DMS153 treated with DMSO at 0.1 percent for 48 hours (cell line): ENCODE measurements around the gene SH3GL1.

ENCODE experiments used
- DNase-seq: peaks from one replicate; lab custom pipeline; 2025; ENCODE audit not compliant: unreplicated experiment; lab: John Stamatoyannopoulos, UW

The SH3GL1 gene

DNA sequence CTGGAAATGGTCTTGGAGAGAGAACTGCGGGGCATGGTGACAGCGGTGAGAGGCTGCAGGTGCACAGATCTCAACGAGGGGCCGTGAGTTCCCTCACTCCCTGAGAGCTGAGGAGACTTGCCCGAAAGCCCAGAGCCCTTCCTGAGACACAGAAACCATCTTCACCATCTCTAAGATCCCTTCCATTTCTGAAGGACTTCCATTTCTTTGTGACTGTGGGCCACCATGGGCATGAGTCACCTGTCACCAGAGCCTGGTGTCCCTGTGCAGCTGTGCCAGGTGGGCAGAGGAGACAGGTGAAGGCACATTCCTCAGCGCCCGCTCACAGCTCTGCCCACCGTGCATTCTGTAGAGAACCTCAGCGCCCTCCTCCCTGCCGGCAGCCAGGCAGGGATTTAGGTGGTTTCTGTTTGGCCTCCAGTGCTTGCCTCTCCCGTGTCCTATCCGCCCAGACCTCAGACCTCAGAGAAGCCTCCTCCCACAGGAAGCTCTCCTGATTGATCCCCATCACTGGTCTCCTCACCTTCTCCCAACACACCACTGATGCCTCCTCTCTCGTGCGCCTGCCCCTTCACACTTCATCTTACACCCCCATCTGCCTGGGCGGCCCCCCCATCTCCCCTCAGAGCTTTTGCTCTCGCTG lies 24.2 kb downstream of the SH3GL1 start:
- DNase-seq = no peak

DNA sequence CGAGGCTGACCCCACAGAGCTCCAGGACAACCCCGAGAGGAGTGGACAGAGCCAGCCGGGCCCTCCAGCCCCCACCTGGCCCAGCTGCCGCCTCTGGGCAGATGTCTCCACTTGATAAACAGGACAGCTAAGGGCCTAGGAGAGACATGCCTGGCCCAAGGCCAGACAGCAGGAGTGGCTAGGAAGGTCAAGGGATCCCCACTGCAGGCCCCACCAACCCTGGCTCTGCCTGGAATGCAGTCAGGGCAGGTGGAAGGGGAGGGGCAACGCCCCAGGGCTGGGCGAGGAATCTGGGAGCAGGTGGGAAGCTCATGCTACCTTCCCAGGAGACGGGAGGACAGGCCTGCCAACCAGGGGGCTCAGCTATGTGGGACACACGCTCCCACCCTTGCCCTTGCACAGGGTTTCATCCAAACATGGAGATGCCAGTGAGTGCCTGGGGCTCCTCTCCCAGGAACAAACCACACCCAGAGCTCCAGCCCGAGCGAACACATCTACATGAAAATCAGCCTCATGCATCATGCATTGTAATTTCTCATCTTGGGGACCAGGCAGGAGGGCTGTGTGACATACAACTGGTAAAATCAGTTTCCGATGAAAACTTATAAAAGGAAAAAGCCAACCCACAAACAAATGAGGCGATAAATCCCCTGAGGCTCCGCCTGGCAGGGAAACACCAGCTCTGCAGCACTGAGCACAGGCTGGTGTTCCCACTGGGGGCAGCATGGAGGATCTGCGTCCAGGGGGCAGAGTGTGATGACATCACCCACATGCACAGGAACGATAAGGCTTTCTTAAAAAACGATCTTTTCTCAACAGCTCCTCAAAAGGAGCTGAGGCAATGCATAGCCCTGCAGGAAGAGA lies 25.0 kb downstream of the SH3GL1 start:
- no peak for DNase-seq

DNA sequence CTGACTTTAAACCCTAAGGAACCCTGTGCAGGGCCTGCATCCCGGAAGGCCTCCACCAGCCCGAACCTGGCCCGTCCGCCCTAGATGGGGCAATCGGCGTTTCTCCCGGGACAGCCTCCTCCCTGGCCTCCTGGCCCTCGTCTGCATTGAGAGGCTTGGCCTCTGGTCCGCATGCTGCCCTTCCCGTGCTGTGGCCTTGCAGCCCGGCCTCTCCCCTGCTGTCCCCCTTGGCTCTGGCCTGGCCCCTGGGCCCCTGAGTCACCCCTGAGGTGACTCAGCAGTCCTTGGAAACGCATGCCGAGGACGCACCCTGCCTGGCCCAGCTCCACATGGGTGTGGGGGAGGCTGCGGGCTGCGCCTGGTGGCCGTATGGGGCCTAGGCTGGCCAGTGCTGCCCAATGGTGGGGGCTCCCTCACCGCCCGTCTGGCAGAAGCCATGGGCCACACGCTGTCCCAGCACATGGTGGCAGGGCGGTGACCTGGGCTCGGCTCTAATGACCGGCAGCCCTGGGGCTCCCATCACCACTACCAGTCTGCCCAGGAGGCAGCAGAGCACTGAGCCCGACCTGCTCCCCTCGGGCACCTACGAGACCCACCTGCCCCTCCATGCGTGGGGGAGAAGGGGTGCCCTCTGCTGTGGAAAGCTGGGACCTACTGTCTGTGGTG lies 25.7 kb downstream of the SH3GL1 start:
- DNase-seq = no peak

DNA sequence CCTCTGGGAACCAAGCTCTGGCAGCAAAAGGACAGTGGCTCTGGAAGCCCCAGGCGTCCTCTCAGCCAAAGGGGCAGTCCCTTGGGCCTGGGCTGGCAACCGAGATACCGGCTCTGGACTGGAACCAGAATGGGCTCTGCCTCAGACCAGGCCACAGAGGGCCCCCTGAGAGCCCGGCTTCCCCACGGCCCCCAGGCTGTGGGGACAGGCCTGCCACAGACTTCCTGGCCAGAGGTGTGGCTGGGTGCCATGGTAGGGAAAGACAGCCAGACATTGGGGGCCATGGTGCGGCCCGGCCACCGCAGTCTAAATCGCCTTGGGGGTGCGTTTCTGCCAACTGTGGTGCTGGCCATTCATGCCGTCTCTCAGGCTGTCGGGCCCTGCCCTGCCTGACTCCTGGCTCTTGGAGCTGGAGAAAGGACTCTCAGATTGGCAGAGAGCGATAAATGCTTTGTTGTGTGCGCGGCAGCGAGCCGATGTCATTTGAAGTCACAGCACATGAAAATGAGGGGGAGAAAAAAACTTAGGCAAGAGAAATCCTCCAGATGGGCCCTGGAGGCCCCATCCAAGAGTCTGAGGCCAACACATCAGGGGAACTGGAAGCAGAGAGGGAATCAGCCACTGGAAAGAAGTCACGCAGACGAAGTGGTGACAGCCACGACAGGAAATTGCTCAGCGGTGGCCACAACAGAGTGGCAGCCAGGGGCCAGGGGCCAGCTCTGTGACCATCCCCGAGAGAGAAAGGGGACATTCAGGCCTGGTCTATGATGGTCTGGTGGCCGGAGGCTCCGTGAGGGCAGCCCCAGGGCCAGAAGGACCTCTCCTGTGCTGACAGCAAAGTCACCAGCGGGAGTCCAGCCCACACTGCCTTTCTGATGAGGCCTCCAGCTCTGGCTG lies 26.5 kb downstream of the SH3GL1 start:
- no peak for DNase-seq

DNA sequence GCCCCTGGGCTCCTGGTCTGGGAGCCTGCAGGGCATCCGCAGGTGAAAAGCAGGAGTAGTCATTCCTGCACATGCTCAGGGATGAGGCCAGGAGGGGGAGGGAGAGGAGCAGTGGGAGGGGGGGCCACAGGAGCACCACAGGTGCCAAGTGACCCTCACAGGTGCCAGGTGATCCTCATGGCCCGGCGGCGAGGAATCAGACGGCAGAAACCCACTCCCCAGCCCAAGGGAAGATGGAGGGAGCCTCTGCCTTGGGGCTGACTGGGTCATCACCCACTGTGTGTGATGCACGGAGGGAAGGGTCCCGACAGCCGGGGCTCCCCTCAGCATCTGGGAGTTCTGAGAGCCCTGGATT lies 27.4 kb downstream of the SH3GL1 start:
- DNase-seq = no peak

DNA sequence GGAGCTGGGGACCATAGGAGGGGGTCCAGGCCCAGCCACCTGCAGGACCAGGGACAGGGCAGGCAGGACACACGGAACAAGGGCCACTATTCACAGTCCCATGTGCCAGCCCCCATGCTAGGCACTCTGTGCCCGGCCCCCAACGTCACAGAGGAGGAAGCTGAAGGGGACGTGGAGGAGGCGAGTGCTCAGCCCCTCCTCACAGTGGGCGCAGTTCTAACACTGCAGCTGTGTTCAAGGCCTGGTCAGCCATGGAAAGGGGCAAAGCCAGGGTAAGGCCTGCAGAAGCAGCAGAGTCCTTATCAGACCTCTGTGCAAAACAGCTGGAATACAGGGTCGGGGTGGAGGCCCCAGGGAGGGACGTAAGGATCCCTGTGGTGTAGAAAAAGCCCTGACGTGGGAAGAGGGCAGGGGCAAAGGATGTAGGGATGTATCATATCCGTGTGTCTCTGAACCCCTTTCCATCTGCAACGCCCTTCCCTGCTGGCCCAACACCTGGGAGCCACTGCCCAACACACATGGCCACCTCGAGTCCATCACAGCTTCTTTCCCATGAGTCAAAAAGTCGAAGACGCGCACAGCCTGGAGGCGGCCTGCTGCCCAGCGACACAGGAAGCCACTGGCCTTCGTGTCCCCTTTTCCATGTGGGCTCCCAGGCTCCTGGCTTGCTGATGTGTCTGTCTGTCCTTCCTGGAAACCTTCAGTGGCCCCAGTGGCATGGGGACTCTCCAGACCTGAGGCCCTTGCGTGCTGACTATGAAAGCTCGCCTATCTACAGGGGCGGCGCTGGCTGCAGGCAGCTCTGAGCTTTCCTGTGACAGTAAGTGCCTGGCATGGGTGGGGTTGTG lies 28.0 kb downstream of the SH3GL1 start:
- DNase-seq = no peak

DNA sequence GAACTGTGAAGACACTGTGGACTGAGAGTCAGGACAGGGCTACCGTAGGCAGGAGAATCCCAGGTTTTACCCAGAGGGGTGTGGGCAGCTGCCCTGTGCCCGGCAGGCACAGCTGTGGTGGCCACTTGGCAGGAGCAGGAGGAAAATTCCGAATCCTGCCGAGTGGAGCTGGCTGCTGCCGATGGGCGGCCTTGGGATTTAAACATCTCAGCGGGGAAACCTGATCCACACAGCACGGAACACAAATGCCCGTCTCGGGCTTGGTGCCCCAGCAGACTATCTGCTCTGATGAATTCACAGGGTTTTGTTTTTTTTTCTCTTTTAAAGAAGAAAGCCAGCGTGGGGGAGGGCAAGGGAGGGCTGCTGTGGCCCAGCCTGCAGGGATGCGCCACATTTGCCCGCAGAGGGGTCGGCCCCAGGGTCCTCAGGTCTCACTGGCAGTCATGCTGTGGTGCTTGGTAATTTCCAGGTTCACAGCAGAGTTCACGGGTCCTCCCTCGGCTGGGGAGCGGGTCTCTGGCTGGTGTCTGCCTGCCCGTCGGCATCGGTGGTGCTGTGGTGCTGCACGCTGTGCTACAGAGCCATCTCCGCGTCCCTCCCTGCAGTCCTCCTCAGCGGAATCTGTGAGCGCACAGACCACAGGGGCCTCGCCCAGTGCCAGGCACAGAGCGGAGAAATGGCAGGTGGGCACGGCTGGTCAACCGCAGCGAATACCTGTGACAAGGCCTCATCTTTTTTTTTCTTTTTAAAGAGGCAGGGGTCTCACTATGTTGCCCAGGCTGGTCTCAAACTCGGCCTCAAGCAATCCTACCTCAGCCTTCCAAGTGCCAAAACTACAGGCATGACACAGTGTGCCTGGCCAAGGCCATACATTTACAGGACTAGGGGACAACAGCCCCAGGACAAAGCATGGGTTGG lies 28.8 kb downstream of the SH3GL1 start:
- no peak for DNase-seq

DNA sequence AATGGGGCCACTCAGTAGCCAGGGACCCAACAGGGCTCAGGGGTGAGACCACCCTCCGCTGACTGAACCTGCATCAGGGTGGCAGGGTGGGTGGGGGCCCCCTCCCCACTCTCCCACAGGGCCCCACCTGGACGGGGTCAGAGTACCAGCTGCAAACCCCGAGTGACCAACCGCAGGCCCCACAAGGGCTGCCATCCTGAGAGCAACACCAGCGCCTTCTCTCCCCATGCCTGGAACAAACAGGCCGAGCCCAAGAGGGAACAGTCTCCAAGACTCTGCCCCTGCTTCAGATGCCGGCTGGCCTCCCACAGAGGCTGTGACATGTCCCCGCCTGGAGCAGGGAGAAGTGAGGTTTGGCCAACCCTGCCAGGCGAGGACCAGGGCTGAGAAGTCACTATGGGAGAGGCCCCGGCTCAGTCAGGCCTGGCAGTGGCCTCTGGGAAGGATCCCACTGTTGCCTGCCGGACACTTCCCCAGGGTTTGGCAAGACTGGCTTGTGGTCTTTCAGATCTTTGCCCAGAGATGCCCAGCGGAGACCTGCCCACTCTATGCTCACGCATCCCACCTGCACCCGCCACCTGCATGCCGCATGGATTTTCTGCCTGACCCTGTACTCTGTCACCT lies 29.8 kb downstream of the SH3GL1 start:
- DNase-seq = no peak

DNA sequence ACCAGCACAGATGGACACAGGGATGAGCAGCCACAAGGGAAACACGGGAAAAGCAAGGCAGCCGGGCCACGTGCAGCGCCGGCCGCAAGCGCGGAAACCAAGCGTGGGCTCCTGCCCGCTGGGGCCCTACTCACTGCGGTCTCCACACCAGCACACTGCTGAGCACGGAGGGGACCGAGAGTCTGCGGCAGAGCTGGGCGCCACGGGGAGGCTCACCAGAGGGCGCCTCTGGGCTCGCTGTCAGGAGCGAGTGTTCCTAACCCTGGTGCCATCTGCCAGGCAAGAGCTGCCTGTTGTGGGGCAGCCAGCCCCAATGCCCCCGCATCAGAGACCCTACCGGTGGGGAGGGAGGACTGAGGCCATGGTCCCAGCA lies 30.5 kb downstream of the SH3GL1 start:
- peak; percentile 14 for DNase-seq

DNA sequence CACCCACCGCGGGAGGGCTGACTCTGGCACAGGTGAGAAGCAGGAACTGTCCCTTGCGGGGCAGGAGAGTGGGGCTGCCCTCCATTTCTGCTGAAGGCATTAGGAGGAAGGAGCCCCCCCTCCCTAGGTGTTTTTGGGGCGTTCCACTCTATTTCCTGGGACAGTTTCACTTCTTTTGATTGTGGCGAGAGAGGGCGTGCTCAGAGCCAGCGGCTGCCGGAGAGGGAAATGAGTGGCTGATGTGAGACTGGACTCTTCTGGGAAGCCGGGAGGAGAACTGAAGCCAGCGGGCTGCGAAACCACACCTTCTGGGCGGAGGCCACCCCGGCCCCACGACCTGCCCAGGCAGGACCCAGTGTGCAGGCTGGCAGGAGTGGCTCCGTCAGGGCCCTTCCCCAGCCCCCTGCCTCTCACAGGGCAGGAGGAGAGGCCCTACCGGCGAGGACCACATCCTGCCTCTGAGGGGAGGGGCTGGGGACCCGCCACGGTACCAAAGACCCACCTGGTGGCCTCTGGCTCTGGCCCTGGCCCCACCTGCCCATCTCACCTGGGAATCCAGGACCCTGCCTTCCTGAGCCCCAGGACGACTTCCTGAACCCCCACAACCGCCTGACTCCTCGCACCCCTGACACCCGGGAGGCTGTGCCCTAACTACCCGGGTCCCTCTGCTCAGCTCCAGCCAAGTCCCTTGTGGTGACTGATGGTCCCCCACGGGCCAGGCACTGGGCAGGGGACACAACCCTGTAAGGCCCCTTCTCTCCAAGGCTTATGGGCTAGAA lies 31.0 kb downstream of the SH3GL1 start:
- DNase-seq = peak; percentile 27

DNA sequence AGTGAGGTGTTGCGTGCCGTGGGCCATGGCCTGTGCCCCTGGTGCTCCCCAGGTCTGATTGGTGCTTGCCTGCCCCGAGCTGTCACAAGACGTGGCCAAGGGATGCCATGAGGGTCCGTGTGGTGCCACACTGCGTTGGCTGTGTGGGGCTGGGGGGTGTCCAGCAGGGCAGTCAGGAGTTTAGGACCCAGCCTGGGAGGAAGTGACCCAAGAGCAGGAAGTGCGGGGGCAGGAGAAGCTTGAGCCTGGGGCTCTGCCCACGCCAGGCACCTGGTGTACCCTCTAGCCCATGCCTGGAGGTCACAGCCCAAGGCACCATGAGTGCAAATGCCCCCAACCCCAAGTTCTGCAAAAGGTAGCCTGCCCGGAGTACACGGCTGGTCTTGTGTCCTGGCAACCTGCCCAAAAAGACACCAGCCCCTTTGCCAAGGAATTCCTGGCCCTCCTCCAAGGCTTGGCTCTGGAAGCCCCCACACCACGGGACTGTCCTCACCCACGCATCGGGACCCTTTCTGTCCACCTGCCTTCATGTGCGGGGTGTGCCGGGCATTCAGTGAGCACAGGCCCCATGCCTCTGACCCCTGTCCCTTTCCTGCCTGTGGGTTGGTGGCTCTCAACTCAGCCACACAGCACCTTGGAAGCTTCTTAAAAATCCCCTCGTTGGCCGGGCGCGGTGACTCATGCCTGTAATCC lies 32.1 kb downstream of the SH3GL1 start:
- no peak for DNase-seq

DNA sequence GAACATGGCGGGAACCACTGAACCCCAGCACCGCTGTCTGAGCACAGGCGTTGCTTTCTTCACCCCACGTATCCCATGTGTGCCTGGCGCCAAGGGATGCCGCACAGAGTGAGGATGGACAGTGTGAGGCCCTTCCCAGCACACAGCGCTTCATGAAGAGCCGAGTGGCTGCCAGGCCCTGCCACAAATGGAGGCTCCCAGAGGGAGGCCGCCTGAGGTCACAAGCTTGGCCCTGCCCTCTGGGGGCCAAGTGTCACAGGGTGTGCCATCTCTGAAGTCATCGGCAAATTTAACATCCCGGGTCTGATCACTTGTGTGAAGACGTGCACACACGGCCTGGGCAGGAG lies 32.6 kb downstream of the SH3GL1 start:
- DNase-seq = no peak

DNA sequence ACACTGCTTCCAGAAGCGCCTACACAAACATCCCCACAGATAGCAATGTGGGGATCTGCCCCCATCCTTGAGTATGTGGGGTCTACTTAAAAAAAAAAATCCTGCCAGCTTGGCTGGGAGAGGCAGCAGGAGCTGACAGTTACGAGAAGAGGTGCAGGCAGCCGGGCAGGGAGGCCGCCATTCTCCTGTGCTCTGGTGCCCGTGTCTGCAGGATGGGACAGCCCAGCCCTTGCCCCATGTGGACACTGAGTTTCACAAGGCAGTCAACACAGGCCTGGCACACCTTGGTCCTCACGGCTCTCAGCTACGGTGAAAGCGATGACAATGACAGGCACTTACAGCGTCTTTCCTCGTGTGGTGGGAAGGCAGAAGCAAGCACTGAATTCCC lies 33.0 kb downstream of the SH3GL1 start:
- DNase-seq = no peak

DNA sequence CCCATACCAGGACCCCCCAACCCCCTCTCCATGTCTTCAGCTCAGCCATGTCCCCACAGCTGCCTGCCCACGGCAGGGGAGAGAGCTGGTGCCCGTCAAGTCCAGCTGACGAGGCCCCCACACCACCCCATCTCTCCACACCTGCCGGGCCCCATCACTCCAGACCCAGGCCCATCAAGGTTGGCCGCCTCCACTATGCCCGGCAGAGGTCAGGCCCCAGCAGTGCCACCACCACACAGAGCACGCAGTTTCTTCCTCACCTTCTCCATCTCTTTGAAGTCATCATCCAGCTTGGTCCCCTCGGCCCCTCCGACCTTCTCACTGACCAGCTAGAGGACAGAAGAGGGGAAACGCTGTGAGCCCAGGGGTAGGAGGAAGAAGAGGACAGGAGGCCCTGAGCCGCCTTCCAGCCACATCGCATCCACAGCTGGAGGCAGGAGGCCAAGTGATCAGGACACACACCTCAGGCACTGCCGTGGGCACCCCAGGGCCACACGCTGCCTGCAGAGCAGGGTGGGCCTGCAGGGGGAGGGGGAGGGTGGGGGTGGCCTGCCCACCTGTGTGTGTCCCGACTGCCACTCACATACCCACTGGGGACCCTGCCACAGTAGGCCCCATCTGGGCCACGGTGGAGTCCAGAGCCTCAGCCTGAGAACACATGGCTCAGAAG lies 33.5 kb downstream of the SH3GL1 start:
- DNase-seq = no peak

DNA sequence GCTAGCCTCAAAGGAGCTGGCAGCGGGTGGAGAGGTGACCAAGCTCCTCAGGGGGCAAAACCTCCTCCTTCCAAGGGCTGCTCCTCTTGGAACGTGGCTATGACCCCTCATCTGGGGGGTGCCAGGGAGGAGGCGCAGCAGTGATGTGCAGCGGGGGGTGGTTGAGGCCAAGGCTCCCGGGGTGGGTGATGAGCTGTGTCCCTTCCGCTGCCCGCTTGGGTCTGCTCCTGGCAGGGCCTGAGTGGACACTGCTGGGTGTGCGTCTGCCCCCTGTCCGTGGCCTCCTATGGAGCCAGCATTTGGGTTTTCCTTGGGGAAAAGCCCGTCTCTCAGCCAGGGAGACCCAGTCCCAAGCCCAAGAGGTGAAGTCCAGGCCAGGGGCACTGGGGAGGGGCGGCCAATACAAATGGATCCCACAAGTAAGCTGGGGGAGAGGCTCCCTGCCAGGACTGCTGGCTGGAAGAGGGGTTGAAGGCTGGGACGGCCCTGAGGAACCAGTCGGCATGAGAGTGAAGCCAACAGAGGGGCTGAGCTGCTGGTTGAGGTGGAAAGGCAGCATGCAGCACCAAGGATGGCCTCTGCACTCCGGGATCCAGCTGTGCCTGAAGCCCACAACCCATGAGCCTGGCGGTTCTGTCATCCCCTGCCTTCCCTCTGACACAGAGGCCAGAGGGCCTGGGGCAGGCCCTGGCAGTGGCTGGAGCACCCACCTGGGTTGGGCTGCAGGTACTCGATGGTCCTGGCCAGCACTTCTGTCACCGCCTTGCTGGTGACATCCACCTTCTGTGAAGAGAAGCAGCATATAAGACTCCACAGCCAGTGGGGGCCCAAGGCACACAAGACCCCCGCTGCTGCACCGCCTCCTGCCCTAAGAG lies 34.3 kb downstream of the SH3GL1 start:
- no peak for DNase-seq

DNA sequence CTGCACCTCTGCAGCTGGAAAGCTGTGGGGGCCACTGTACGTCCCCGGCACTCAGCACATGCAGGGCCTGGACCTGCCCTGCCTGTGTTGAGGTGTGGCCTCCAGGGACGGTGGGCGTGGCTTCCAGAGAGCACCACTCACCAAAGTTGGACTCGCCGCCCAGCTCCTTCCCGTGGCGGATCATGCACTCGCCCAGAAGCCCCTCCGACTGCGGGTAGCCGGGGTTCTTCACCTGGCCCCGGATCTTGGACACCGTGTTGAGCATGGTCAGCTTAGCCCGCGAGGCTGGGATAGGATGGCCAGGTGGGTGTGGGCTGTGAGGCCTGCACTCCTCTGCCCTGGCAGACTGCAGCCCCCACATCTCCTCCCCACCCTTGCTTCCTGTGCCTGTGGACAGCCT lies 35.0 kb downstream of the SH3GL1 start:
- DNase-seq = no peak
